Neural cell (in vitro differentiated cells): Measurements from ENCODE around the gene WDR7. TPM values are rescaled to one million over a fixed set of nuclear protein-coding genes. Genes with fewer than 3 reads are reported as not detected.
A peak's percentile ranks its signal among the peaks of the same experiment; 100 is the strongest.

Experiments
- H2AFZ ChIP-seq: fragments of 200-600, 300-800 bp; sonication (generic), shearing (Covaris generic); 2 replicates; pipeline ENCODE4 v1.6.0; 2014; ENCODE audit warnings: low read depth, mild to moderate bottlenecking, antibody characterized with exemption, low read length, moderate library complexity
- H3F3A ChIP-seq: fragments of 200-600 bp; shearing (Covaris generic); 2 replicates; pipeline ENCODE4 v1.6.1; 2016; ENCODE audit warnings: mild to moderate bottlenecking, moderate library complexity, mixed read lengths, antibody characterized with exemption, low read length; ENCODE audit not compliant: insufficient read depth, poor library complexity, severe bottlenecking
- H3K27ac ChIP-seq: fragments of 200-600, 300-800 bp; sonication (generic), shearing (Covaris generic); 2 replicates; pipeline ENCODE4 v1.5.1; 2014; ENCODE audit warnings: mild to moderate bottlenecking, low read length, moderate library complexity
- H3K27me3 ChIP-seq: fragments of 300-800, 200-600 bp; sonication (generic), shearing (Covaris generic); 2 replicates; pipeline ENCODE4 v1.6.0; 2014; ENCODE audit warnings: mild to moderate bottlenecking, low read depth, low read length, moderate library complexity; ENCODE audit not compliant: insufficient read depth
- H3K36me3 ChIP-seq: fragments of 300-800, 200-600 bp; sonication (generic), shearing (Covaris generic); 2 replicates; pipeline ENCODE4 v1.5.1; 2014; ENCODE audit warnings: mild to moderate bottlenecking, antibody characterized with exemption, low read length, moderate library complexity; ENCODE audit not compliant: insufficient read depth
- H3K4me2 ChIP-seq: fragments of 300-800, 200-600 bp; sonication (generic), shearing (Covaris generic); 2 replicates; pipeline ENCODE4 v1.6.0; 2014; ENCODE audit warnings: mild to moderate bottlenecking, low read length
- H3K4me3 ChIP-seq: fragments of 300-800, 200-600 bp; sonication (generic), shearing (Covaris generic); 2 replicates; pipeline ENCODE4 v1.5.1; 2014; ENCODE audit warnings: mild to moderate bottlenecking, low read length, moderate library complexity
- H3K79me2 ChIP-seq: fragments of 200-600 bp; shearing (Covaris generic); replicated peaks from 2 replicates; pipeline ENCODE4 v1.6.0; 2014; ENCODE audit warnings: mild to moderate bottlenecking, low read length, moderate library complexity; ENCODE audit not compliant: insufficient read depth
- H3K9ac ChIP-seq: fragments of 300-800, 200-600 bp; sonication (generic), shearing (Covaris generic); 2 replicates; pipeline ENCODE4 v1.6.1; 2016; ENCODE audit warnings: mild to moderate bottlenecking, low read length, mixed read lengths
- H3K9me2 ChIP-seq: fragments of 200-600 bp; shearing (Covaris generic); 2 replicates; pipeline ENCODE4 v1.6.1; 2016; ENCODE audit warnings: mild to moderate bottlenecking, low read length, mixed read lengths; ENCODE audit not compliant: insufficient read depth
- H3K9me3 ChIP-seq: fragments of 200-600, 300-800 bp; sonication (generic), shearing (Covaris generic); 2 replicates; pipeline ENCODE4 v1.6.1; 2016; ENCODE audit warnings: mild to moderate bottlenecking, mixed run types, low read length, moderate library complexity, mixed read lengths
- H4K20me1 ChIP-seq: fragments of 200-600 bp; shearing (Covaris generic); 2 replicates; pipeline ENCODE4 v1.6.1; 2016; ENCODE audit warnings: mild to moderate bottlenecking, mixed run types; ENCODE audit not compliant: insufficient read depth
- EP300 ChIP-seq: fragments of 450-650 bp; conservative IDR thresholded peaks from 2 replicates; pipeline ENCODE4 v1.6.1; 2014; ENCODE audit warnings: antibody characterized with exemption, mild to moderate bottlenecking, moderate library complexity; ENCODE audit not compliant: poor library complexity, severe bottlenecking
- EZH2 ChIP-seq: fragments of 200-600, 300-800 bp; shearing (Covaris generic), sonication (generic); IDR thresholded peaks from 2 replicates; pipeline ENCODE4 v1.6.1; 2014; ENCODE audit warnings: antibody characterized with exemption, low read length, borderline replicate concordance, mild to moderate bottlenecking; ENCODE audit not compliant: insufficient read depth, poor library complexity, severe bottlenecking
- MXI1 ChIP-seq: fragments of 450-650 bp; conservative IDR thresholded peaks from 2 replicates; pipeline ENCODE4 v1.6.1; 2014; ENCODE audit warnings: antibody characterized with exemption, mild to moderate bottlenecking; ENCODE audit not compliant: poor library complexity, severe bottlenecking
- POLR2AphosphoS5 ChIP-seq: IDR thresholded peaks from 2 replicates; pipeline ENCODE4 v1.6.1; 2012
- RAD21 ChIP-seq: fragments of 450-650 bp; conservative IDR thresholded peaks from 2 replicates; pipeline ENCODE4 v1.6.1; 2014; ENCODE audit warnings: antibody characterized with exemption, mild to moderate bottlenecking, moderate library complexity
- SMC3 ChIP-seq: fragments of 450-650 bp; conservative IDR thresholded peaks from 2 replicates; pipeline ENCODE4 v1.6.1; 2014; ENCODE audit warnings: antibody characterized with exemption, mild to moderate bottlenecking, moderate library complexity; ENCODE audit not compliant: poor library complexity
- TAF1 ChIP-seq: IDR thresholded peaks from 2 replicates; pipeline ENCODE4 v1.6.1; 2012; ENCODE audit warnings: low read depth
- polyA plus RNA-seq: library from polyadenylated mRNA; depleted of rRNA; stranded (reverse); fragments of >200 nt; gene quantifications from 2 replicates; pipeline ENCODE4 v1.2.3, GENCODE V29; 2014
- TF ChIP-seq, protein P1 (sequence below): fragments of 450-650 bp; IDR thresholded peaks from 2 replicates; pipeline ENCODE4 v1.5.1; 2014; ENCODE audit warnings: antibody characterized with exemption, mild to moderate bottlenecking, moderate library complexity; ENCODE audit not compliant: poor library complexity, severe bottlenecking
- TF ChIP-seq, protein P2 (sequence below): IDR thresholded peaks from 2 replicates; pipeline ENCODE4 v1.6.1; 2012; ENCODE audit warnings: borderline replicate concordance

WDR7 gene
- polyA plus RNA-seq, 1 donor from 2014 or later, result 15.1 TPM

DNA sequence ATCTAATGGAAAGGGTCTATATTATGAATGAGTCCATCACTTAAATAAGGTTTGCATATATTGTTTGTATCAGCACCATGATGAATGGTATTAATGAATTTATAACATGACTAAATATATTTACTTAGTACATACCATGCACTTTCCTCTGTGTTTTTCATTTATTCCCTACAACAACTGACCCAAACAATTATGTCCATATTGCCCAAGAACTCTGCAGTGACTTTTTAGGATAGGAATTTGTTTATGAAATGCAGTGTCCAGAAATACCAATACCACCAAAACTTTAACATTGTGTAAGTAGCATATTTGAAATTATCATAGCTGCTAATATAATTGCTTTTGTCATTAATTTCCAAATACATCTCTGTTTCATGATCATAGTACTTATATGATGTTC, 119.7 kb downstream of the WDR7 start:
- H3K9me2 ChIP-seq, result no peaks in the 10 kb centered on the region
- H2AFZ ChIP-seq, result no peak overlapping the region
- no peaks in the 10 kb centered on the region for H3F3A ChIP-seq
- no peak overlapping the region for H3K4me2 ChIP-seq
- no peaks in the 10 kb centered on the region for H3K36me3 ChIP-seq
- TF ChIP-seq SMC3 (no peak), MXI1 (no peak), POLR2AphosphoS5 (no peak), TAF1 (no peak), EZH2 (no peak), EP300 (no peak), RAD21 (no peak)
- TF ChIP-seq, protein P1, sequence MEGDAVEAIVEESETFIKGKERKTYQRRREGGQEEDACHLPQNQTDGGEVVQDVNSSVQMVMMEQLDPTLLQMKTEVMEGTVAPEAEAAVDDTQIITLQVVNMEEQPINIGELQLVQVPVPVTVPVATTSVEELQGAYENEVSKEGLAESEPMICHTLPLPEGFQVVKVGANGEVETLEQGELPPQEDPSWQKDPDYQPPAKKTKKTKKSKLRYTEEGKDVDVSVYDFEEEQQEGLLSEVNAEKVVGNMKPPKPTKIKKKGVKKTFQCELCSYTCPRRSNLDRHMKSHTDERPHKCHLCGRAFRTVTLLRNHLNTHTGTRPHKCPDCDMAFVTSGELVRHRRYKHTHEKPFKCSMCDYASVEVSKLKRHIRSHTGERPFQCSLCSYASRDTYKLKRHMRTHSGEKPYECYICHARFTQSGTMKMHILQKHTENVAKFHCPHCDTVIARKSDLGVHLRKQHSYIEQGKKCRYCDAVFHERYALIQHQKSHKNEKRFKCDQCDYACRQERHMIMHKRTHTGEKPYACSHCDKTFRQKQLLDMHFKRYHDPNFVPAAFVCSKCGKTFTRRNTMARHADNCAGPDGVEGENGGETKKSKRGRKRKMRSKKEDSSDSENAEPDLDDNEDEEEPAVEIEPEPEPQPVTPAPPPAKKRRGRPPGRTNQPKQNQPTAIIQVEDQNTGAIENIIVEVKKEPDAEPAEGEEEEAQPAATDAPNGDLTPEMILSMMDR, result no peak
- TF ChIP-seq, protein P2, sequence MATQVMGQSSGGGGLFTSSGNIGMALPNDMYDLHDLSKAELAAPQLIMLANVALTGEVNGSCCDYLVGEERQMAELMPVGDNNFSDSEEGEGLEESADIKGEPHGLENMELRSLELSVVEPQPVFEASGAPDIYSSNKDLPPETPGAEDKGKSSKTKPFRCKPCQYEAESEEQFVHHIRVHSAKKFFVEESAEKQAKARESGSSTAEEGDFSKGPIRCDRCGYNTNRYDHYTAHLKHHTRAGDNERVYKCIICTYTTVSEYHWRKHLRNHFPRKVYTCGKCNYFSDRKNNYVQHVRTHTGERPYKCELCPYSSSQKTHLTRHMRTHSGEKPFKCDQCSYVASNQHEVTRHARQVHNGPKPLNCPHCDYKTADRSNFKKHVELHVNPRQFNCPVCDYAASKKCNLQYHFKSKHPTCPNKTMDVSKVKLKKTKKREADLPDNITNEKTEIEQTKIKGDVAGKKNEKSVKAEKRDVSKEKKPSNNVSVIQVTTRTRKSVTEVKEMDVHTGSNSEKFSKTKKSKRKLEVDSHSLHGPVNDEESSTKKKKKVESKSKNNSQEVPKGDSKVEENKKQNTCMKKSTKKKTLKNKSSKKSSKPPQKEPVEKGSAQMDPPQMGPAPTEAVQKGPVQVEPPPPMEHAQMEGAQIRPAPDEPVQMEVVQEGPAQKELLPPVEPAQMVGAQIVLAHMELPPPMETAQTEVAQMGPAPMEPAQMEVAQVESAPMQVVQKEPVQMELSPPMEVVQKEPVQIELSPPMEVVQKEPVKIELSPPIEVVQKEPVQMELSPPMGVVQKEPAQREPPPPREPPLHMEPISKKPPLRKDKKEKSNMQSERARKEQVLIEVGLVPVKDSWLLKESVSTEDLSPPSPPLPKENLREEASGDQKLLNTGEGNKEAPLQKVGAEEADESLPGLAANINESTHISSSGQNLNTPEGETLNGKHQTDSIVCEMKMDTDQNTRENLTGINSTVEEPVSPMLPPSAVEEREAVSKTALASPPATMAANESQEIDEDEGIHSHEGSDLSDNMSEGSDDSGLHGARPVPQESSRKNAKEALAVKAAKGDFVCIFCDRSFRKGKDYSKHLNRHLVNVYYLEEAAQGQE, result no peak
- no peaks in the 10 kb centered on the region for H4K20me1 ChIP-seq
- H3K27ac ChIP-seq, result no peak overlapping the region
- no peak overlapping the region for H3K4me3 ChIP-seq
- no peaks in the 10 kb centered on the region for H3K27me3 ChIP-seq
- no peaks in the 10 kb centered on the region for H3K79me2 ChIP-seq
- H3K9ac ChIP-seq, result no peak overlapping the region
- H3K9me3 ChIP-seq, result no peaks in the 10 kb centered on the region

GRCh38 chr18:56775701-56776100, 124.5 kb downstream of the WDR7 start:
- Histone ChIP-seq H3K9ac (no peak overlapping the region), H3K9me3 (no peaks in the 10 kb centered on the region), H3K9me2 (peaks cover 3% of the 10 kb centered on the region), H3K4me3 (no peak overlapping the region), H2AFZ (no peak overlapping the region), H3K36me3 (no peaks in the 10 kb centered on the region), H3K27ac (no peak overlapping the region), H3K79me2 (no peaks in the 10 kb centered on the region), H3F3A (no peaks in the 10 kb centered on the region), H3K27me3 (peaks cover 8% of the 10 kb centered on the region), H3K4me2 (no peak overlapping the region), H4K20me1 (no peaks in the 10 kb centered on the region)
- no peak for TF ChIP-seq SMC3
- TF ChIP-seq POLR2AphosphoS5, result peak; percentile 56

DNA sequence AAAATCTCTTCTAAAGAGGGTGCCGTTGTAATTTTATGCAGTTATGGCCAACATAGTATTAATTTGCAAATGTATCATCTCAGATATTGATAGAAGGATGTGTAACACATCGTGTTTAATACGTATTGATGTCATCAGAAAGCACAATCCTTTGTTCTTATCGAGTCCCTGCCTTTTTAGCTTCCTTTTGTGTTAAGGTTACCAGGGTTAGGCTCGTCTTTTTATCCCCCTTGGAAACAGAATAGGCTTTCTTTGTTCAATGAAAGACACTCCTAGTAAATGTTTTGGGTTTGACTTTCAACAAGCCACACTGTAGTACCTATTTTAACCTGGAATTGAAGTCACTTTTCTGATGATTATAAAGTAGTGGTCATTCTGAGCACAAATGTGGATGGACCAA, 136.2 kb downstream of the WDR7 start:
- Histone ChIP-seq H3K9me2 (no peaks in the 10 kb centered on the region), H3K4me2 (no peak overlapping the region), H3K79me2 (no peaks in the 10 kb centered on the region), H3K27ac (no peak overlapping the region), H3F3A (no peaks in the 10 kb centered on the region), H2AFZ (no peak overlapping the region), H3K9ac (no peak overlapping the region), H3K36me3 (no peaks in the 10 kb centered on the region), H3K27me3 (no peaks in the 10 kb centered on the region), H4K20me1 (no peaks in the 10 kb centered on the region), H3K9me3 (no peaks in the 10 kb centered on the region), H3K4me3 (no peak overlapping the region)
- TF ChIP-seq EZH2, result no peak
- TF ChIP-seq TAF1, result no peak
- TF ChIP-seq RAD21, result no peak
- TF ChIP-seq SMC3, result no peak
- no peak for TF ChIP-seq EP300
- TF ChIP-seq, protein P1, result no peak
